HepG2 (cell line): ENCODE measurements around the gene PALM3. TPM values are rescaled to one million over a fixed set of nuclear protein-coding genes. Genes with fewer than 3 reads are reported as not detected.

ENCODE experiments used
- ELF3 ChIP-seq: IDR thresholded peaks from 2 replicates; pipeline ENCODE4 v1.6.1; 2016; ENCODE audit warnings: missing genetic modification reagents, missing compliant biosample characterization
- RARA ChIP-seq: IDR thresholded peaks from 2 replicates; pipeline ENCODE4 v1.6.1; 2016; ENCODE audit warnings: missing genetic modification reagents, missing compliant biosample characterization
- SP1 ChIP-seq, 2 experiments: fragments of 450-650 bp in 1 of 2; sonication (generic) in 1 of 2; formaldehyde crosslinking in 1 of 2; IDR thresholded peaks; 2 replicates each; pipeline versions ENCODE4 v1.4.0 to v1.6.1; 2016 to 2020; ENCODE audit warnings: missing genetic modification reagents in 1 of 2
- STAG1 ChIP-seq: sonication (generic); formaldehyde crosslinking; IDR thresholded peaks from 2 replicates; pipeline ENCODE4 v1.4.0; 2020; ENCODE audit warnings: missing genetic modification reagents
- ZBTB34 ChIP-seq: sonication (generic); formaldehyde crosslinking; IDR thresholded peaks from 2 replicates; pipeline ENCODE4 v1.8.0; 2022; ENCODE audit warnings: mild to moderate bottlenecking, missing genetic modification reagents
- ZBTB38 ChIP-seq: sonication (generic); formaldehyde crosslinking; IDR thresholded peaks from 2 replicates; pipeline ENCODE4 v1.5.1; 2020; ENCODE audit warnings: mild to moderate bottlenecking, missing genetic modification reagents
- ZHX1 ChIP-seq: sonication (generic); formaldehyde crosslinking; IDR thresholded peaks from 2 replicates; pipeline ENCODE4 v1.8.1; 2022; ENCODE audit warnings: low read depth, mild to moderate bottlenecking, missing genetic modification reagents
- ZNF136 ChIP-seq: sonication (generic); formaldehyde crosslinking; IDR thresholded peaks from 2 replicates; pipeline ENCODE4 v1.8.1; 2022; ENCODE audit warnings: low read depth, mild to moderate bottlenecking, moderate library complexity, missing genetic modification reagents
- ZNF251 ChIP-seq: sonication (generic); formaldehyde crosslinking; IDR thresholded peaks from 2 replicates; pipeline ENCODE4 v1.9.0; 2021; ENCODE audit warnings: mild to moderate bottlenecking, missing genetic modification reagents
- polyA plus RNA-seq, 8 experiments: library from polyadenylated mRNA; depleted of rRNA in 3 of 8; stranded (reverse) in 7 of 8; unstranded in 1 of 8; fragments of >200 nt; fragmentation: Illumina TruSeq in 4 of 8; extraction: Trizol in 4 of 8; gene quantifications; 2 replicates each; pipeline versions ENCODE4 v1.2.1 to v1.2.3, GENCODE V29; 2011 to 2016; ENCODE audit warnings: low read depth in 4 of 8, missing spikeins in 1 of 8, mixed read lengths in 1 of 8; ENCODE audit not compliant: insufficient read depth in 1 of 8
- total RNA-seq, 5 experiments: library from RNA; depleted of rRNA; stranded (reverse); fragments of >200 nt; fragmentation: Illumina TruSeq; extraction: Trizol; gene quantifications; 2 replicates each; pipeline ENCODE4 v1.2.3, GENCODE V29; 2016; ENCODE audit warnings: low read depth in 1 of 5
- TF ChIP-seq, protein P1 (sequence below): IDR thresholded peaks from 2 replicates; pipeline ENCODE4 v1.6.1; 2016; ENCODE audit warnings: low read depth, missing genetic modification reagents, missing compliant biosample characterization
- TF ChIP-seq, protein P2 (sequence below): sonication (generic); formaldehyde crosslinking; IDR thresholded peaks from 2 replicates; pipeline ENCODE4 v1.8.0; 2022; ENCODE audit warnings: mild to moderate bottlenecking, missing genetic modification reagents, borderline replicate concordance
- TF ChIP-seq, protein P3 (sequence below): sonication (generic); formaldehyde crosslinking; IDR thresholded peaks from 2 replicates; pipeline ENCODE4 v1.8.1; 2023; ENCODE audit warnings: missing genetic modification reagents, inconsistent platforms, borderline replicate concordance

PALM3 gene
- total and polyA plus RNA-seq, 2 of the 13 experiments (the other 11 are each of a cell fraction or from before 2014, with no cell fraction given), result 0.79 to 2.4 TPM

DNA sequence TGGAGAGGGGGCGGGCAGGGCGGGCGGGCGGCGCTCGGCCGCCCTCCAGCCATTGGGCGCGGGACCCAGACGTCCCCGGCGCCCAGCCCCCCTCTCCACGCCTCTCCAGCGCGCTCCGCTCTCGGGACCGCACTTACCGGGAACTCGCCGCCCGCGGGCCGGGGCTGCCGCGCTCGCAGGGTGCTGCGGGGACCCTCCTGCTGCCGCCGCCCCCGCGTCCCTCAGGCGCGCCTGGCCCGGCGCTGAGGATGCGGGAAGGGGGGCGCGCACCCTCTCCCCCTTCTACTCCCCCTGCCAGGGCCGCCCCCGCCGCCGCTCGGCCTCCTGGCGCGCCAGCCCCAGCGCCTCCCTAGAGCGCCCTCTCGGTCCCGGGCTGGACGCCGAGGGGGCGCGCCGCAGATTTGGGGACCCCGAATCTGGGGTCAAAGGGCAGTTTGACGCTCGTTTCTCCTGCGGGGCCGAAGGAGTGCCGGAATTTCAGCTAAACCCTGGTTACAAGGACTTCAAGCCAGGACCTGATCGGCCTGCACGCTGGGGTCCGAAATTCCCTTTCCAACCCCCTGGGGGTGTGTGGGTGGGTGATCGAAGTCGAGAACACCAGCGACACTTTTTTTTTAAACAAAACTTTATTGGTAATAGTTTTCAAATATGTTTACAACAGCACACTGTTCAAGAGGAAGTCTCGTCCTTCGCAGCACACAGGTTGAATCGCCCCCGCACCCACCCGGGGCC, 29.4 kb upstream of the PALM3 start (continued):
- TF ChIP-seq, protein P1, sequence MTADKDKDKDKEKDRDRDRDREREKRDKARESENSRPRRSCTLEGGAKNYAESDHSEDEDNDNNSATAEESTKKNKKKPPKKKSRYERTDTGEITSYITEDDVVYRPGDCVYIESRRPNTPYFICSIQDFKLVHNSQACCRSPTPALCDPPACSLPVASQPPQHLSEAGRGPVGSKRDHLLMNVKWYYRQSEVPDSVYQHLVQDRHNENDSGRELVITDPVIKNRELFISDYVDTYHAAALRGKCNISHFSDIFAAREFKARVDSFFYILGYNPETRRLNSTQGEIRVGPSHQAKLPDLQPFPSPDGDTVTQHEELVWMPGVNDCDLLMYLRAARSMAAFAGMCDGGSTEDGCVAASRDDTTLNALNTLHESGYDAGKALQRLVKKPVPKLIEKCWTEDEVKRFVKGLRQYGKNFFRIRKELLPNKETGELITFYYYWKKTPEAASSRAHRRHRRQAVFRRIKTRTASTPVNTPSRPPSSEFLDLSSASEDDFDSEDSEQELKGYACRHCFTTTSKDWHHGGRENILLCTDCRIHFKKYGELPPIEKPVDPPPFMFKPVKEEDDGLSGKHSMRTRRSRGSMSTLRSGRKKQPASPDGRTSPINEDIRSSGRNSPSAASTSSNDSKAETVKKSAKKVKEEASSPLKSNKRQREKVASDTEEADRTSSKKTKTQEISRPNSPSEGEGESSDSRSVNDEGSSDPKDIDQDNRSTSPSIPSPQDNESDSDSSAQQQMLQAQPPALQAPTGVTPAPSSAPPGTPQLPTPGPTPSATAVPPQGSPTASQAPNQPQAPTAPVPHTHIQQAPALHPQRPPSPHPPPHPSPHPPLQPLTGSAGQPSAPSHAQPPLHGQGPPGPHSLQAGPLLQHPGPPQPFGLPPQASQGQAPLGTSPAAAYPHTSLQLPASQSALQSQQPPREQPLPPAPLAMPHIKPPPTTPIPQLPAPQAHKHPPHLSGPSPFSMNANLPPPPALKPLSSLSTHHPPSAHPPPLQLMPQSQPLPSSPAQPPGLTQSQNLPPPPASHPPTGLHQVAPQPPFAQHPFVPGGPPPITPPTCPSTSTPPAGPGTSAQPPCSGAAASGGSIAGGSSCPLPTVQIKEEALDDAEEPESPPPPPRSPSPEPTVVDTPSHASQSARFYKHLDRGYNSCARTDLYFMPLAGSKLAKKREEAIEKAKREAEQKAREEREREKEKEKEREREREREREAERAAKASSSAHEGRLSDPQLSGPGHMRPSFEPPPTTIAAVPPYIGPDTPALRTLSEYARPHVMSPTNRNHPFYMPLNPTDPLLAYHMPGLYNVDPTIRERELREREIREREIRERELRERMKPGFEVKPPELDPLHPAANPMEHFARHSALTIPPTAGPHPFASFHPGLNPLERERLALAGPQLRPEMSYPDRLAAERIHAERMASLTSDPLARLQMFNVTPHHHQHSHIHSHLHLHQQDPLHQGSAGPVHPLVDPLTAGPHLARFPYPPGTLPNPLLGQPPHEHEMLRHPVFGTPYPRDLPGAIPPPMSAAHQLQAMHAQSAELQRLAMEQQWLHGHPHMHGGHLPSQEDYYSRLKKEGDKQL (CRISPR knock-in tag), result no peak
- TF ChIP-seq, protein P2, sequence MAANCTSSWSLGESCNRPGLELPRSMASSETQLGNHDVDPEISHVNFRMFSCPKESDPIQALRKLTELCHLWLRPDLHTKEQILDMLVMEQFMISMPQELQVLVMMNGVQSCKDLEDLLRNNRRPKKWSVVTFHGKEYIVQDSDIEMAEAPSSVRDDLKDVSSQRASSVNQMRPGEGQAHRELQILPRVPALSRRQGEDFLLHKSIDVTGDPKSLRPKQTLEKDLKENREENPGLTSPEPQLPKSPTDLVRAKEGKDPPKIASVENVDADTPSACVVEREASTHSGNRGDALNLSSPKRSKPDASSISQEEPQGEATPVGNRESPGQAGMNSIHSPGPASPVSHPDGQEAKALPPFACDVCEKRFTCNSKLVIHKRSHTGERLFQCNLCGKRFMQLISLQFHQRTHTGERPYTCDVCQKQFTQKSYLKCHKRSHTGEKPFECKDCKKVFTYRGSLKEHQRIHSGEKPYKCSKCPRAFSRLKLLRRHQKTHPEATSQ, result 0 out of 2 replicates have a peak, but pooled peaks have one; percentile 42
- TF ChIP-seq ZBTB34 (CRISPR knock-in tag), result no peak
- no peak for TF ChIP-seq ELF3
- TF ChIP-seq STAG1 (CRISPR knock-in tag), result no peak
- TF ChIP-seq ZNF136 (CRISPR knock-in tag), result no peak
- TF ChIP-seq ZBTB38 (CRISPR knock-in tag), result no peak
- no peak for TF ChIP-seq ZNF251 (CRISPR knock-in tag)
- TF ChIP-seq, protein P3, sequence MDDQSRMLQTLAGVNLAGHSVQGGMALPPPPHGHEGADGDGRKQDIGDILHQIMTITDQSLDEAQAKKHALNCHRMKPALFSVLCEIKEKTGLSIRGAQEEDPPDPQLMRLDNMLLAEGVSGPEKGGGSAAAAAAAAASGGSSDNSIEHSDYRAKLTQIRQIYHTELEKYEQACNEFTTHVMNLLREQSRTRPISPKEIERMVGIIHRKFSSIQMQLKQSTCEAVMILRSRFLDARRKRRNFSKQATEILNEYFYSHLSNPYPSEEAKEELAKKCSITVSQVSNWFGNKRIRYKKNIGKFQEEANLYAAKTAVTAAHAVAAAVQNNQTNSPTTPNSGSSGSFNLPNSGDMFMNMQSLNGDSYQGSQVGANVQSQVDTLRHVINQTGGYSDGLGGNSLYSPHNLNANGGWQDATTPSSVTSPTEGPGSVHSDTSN, result no peak
- TF ChIP-seq ZHX1 (CRISPR knock-in tag), result no peak
- TF ChIP-seq SP1 (IDR thresholded peaks at IDR 0.05), result no peak
- TF ChIP-seq SP1 (CRISPR knock-in tag; IDR thresholded peaks at IDR 0.05), result 0 out of 2 replicates have a peak, but pooled peaks have one; percentile 28
- TF ChIP-seq RARA (CRISPR knock-in tag), result no peak
